ENCODE results near the gene CPPED1.

DNA sequence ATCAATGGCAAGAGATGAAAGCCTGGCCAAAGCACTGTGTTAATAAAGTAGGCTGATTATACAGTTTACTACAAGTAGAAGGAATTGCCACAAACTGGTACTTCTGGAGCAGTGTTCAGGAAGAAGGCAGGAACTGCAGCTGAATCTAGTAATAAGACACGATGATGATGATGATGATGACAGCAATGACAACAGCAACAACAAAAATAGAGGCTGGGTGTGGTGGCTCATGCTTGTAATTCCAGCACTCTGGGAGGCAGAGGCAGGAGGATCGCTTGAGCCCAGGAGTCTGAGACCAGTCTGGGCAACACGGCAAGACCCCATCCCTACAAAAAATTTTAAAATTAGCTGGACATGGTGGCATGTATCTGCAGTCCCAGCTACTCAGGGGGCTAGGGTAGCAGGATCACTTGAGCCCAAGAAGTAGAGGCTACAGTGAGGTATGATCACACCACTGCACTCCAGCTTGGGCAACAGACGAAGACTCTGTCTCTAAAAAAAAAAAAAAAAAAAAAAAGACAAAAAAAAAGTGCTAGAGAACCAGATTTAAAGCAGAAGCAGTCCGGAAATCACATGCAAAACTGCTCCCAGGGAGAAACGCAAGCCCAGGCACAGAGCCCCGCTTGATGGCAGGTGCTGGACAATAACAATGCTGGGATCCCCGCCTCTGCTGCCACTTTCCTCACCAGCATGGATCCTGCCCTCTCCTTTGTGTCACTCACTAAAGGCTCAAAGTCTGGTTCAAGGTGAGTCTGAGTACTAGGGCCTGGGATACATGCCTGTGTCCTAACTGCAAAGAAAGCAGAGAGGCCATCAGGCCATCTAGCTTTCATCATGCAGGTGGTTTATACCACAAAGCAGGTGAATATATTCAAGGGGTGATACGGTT is 44.8 kb downstream of the CPPED1 start:
- TF ChIP-seq CTBP1 (IDR thresholded peaks at IDR 0.05; ENCODE audit: borderline replicate concordance) = no peak
- TF ChIP-seq ELF4 (IDR thresholded peaks at IDR 0.05) = no peak
- TF ChIP-seq, protein P1, sequence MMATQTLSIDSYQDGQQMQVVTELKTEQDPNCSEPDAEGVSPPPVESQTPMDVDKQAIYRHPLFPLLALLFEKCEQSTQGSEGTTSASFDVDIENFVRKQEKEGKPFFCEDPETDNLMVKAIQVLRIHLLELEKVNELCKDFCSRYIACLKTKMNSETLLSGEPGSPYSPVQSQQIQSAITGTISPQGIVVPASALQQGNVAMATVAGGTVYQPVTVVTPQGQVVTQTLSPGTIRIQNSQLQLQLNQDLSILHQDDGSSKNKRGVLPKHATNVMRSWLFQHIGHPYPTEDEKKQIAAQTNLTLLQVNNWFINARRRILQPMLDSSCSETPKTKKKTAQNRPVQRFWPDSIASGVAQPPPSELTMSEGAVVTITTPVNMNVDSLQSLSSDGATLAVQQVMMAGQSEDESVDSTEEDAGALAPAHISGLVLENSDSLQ (IDR thresholded peaks at IDR 0.05) = no peak
- no peak for TF ChIP-seq ARNT (IDR thresholded peaks at IDR 0.05)
- no peak for TF ChIP-seq L3MBTL2 (conservative IDR thresholded peaks at IDR 0.05)
- TF ChIP-seq BHLHE40 (IDR thresholded peaks at IDR 0.05; ENCODE audit: borderline replicate concordance) = no peak
- TF ChIP-seq NFRKB (IDR thresholded peaks at IDR 0.05) = no peak

Measured in HEK293T (cell line).